GM21825 (cell line): ENCODE measurements around the gene FARP1.
"Not testable (repeated sequence)": the region's sequence is repeated elsewhere in the genome, so short reads cannot be mapped to it uniquely, and the experiment has no call there.

Experiments
- ATAC-seq: cut with Tn5 transposase; IDR thresholded peaks from one replicate; pipeline ENCODE4 v1.9.1; 2021; ENCODE audit warnings: mild to moderate bottlenecking, moderate library complexity; ENCODE audit not compliant: unreplicated experiment

Gene FARP1

DNA sequence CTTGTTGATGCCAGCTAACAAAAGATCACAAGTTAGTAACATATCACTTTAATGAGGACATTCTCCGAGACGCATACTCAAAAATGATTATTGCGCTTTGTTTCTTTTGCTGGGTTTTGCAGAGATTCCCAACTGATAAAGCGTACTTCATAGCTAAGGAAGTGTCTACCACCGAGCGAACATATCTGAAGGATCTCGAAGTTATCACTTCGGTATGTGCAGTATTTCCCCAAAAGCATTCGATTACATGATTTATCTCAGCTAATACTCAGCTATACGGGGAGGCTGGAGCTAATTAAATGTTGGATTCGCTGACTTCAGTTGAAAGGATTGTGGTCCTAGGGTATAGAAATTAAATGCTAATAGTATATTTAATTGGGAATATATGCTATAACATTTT is 267.7 kb downstream of the FARP1 start:
- ATAC-seq, result no peak

DNA sequence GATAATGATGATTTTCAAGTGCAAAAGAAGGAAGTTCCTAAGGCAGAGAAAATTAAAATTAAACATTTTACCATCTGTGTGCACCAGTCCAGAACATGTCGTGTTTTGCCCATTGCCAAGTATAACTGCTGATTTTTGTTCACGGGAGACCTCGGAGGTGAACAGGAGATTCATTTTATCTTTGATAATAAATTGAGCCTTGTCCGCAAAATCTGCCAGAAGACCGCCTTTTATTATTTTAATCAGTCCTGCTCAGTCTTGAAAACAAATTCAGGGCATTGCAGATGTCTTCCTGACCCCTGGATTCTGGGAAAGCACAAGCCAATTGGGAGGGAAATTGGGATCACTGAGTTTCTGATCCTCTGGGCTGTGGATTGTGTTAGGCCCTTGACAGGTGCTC is 268.1 kb downstream of the FARP1 start:
- no peak for ATAC-seq

DNA sequence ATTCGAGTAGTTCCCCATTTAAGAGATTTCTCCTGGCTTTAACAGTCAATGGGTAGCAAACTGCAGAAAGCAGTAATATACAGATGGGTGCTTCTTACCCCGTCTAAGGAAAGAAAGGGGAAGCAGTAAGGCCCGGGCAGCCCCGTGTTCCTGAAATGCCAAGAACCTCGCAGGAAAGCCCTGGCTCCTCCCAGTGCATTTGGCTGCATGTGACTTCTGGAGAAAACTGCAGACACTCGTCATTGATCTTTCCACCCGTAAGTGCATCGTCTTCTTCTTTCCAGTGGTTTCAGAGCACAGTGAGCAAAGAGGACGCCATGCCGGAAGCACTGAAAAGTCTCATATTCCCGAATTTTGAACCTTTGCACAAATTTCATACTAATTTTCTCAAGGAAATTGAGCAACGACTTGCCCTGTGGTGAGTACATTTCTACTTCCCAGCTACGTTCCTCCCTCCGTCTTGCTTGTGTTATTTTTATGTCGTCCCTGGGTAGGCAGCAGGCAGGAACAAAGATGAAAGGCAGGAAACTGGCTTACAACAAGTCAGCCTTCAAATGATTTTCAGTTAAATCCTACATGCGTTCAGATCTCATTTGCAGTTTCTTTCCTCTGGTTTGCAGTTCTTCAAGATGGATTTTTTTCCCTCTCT is 268.8 kb downstream of the FARP1 start:
- ATAC-seq, result no peak

DNA sequence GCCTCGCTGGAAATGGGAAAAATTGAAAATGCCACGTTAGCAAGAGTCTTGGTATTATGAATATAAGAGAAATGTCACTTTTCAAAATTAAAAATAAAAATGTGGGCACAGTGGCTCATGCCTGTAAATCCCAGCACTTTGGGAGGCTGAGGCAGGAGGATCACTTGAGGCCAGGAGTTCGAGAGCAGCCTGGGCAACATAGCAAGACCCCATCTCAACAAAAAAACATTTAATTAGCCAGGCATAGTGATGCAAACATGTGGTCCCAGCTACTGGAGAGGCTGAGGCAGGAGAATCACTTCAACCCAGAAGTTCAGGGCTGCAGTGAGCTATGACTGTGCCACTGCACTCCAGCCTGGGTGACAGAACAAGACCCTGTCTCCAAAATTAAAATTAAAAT is 270.4 kb downstream of the FARP1 start:
- not testable (repeated sequence) for ATAC-seq

DNA sequence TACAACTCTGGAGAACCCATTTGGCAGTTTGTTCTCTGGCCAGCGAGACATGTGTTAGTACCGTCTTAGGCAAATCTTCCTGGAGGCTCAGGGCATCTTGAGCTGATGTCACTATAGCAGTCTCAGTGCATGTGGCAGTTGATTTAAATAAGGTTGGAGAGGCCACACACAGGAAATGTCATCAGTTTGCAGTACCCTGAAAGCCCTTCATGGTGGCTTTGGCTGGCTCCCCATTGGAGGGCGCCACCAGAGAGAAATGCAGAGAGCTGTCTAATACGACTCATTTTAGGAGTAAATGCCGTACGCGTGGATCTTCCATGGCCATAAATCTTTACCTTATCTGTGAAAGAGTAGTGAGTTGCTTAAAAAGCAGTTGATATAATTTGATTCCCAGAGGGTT is 270.9 kb downstream of the FARP1 start:
- ATAC-seq, result no peak

DNA sequence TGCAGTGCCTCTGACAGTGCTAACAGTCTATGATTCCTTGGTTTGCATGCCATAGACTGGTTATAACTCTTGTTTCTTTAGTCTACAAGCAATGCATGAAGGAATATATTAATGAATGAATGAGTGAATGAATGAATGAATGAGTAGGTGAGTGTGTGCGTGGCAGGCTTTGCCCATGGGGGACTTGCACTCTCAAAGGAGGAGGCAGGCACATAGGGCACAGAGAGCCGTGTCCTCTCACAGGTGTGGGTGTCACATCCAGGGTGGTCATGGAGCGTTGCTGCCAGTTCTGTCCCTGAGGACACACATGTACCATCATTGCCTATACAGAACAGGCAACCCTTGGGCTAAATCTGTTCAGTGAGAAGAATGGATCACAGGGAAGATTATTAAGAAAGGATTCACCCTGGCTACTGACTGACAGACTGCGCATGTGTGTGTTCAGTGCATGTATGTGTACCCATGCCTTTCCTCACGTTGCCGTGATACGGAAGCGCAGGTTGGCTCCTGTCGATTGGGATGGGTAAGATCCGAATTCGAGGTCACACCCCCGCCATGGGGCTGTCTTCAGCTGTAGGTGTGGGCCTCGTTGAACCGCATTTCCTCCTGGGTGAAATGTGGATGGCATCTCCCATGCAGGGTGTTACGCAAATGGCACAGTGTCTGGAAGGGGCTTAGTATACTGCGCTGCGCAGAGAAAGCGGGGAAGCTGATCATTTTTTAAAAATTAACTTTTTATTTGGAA is 272.6 kb downstream of the FARP1 start:
- ATAC-seq, result no peak

DNA sequence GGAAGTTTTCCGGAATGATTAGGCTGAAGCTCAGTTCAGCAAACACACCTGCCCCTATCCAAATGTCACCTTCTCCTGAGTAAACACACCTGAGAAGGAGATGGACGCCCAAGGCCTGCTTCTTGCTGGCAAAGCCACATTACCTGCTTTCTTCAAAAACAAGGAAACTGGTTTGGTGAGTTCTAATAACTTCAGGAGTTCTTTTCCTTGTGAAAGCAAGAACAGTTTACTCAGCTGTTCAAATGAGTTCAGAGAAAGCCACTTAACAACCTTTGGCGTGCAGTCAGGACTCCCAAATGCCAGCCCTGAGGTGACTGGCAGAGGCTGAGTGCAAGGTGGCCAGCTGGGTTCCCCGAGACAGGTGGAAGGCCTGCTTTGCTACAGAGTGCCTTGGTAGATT is 273.5 kb downstream of the FARP1 start:
- ATAC-seq, result no peak

DNA sequence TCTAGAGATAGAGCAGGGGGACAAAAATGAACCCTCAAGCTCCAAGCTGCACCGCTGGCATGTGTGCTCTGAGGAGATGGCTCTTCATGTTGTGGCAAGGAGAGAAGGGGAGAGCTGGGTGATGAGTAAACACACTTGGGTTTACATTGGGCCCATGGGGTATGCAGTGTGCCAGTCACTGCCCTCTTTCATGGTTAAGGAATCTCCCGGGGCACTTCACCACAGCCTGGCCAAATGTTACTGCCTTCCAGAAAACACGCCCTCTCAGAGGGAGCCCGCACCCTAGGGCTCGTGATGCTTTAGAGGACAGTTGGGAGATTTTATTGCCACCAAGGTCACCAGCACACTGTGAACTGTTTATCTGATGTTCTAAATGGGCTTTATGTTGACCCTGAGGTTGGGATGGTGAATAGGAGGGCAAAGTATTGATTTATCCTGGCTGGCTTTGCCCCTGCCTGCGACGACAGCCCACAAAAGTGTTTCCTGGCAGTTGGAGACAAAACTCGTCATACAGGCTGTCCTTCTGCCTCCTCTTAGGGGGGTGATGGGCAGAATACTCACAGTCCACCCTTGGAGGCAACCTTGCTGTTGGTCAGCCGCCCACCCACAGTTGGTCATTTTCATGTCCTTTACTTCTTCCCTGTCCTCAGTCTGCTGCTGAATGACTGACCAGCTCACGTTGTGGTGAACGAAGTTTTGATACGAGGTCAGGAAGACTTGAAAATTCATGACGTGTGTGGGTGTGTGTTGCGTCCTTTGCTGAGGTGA is 277.1 kb downstream of the FARP1 start:
- no peak for ATAC-seq

DNA sequence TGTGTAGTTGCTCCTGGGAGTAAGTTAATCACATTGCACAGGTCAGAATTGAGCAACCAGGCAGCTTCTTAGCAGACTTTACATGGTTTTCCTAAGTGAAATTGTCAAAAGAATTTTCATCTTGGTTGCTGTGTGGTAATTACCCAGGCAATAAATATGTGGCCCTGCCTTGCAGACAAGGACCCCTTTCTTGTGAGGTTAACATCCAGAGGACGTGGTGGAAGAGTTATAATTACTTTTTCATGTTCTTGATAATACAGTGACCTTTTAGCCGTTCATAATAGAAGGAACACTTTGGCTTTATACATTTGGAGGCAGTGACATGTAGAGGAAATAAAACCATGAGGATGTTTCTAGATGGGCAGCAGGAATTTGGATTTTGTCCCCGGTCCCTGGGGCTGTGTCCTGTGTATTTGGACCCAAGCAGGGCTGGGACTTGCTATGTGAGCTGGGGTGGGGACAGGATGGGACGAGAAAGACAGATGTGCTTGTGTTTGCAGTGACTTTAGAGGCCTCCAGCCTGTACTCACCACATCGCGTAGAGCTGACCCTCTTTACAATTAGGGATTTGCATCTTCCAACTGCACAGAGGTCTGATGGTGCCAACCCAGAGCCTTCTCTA is 277.8 kb downstream of the FARP1 start:
- no peak for ATAC-seq

DNA sequence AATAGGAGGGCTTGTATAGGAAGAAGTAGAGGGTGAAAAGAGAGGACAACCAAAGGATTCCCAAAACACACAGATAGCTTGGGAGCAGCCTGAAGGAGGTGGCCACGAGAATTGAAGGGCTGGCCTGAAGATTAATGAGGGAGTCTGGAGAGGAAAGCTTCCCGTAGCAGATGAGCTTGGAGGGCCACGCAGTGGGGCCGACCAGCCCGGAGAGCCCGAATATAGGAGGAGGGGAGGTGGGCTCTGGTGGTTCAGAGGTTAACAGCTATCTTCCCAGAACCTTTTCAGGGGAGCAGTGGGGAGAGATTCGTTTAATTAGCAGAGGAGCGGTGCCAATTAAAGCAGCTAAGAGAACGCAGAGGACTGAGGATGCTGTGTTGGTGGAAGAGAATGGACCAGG is 279.2 kb downstream of the FARP1 start:
- ATAC-seq, result no peak

DNA sequence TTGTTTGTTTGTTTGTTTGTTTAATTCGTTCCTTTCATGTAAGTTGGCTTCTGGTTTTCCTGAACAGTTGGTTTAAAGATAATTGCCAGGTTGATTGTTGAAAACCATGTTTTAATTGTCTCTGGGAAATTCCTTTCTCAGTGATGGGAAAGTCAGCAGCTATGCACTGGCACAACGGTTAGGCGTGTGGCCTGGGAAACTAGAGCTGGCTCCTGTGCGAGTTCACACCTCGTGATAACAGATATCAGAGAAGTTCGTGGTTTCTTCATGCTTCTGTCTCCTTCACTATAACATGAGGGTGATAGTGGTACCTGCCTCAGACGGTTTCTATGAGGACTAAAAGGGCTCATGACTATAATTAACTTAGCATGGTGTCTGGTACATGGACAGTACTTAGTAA is 280.5 kb downstream of the FARP1 start:
- ATAC-seq, result no peak

DNA sequence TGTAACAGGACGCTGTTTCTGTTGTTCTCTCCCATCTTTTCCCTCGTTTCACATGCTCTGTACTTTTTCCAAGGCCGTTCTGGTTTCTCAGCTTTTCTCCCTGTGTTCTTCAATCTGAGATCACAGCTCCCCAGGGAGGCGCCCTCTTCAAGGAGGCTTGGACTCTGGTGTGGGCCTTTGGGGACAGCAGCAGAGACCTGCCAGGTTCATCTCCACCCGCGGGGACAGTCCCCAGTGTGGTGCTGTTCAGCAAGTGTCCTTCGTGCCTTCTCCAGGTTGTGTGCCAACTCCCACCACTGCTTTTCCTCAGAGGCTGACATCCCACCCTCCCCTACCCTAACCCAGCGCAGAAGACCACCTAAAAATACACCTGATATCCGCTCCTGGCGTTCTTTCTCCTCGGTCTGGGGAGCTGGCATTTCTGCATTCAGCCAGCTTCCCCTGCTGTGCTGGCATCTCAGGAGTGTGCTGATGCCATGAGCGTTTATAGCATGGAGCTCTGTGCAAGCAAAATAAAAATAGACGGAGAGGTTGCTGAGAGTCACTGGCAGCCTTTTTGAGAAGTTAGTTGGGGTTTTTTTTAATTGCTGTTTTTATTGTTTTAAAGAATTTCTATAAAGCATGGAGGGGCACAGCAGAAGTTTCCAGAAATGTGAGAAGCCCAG is 284.6 kb downstream of the FARP1 start:
- no peak for ATAC-seq

DNA sequence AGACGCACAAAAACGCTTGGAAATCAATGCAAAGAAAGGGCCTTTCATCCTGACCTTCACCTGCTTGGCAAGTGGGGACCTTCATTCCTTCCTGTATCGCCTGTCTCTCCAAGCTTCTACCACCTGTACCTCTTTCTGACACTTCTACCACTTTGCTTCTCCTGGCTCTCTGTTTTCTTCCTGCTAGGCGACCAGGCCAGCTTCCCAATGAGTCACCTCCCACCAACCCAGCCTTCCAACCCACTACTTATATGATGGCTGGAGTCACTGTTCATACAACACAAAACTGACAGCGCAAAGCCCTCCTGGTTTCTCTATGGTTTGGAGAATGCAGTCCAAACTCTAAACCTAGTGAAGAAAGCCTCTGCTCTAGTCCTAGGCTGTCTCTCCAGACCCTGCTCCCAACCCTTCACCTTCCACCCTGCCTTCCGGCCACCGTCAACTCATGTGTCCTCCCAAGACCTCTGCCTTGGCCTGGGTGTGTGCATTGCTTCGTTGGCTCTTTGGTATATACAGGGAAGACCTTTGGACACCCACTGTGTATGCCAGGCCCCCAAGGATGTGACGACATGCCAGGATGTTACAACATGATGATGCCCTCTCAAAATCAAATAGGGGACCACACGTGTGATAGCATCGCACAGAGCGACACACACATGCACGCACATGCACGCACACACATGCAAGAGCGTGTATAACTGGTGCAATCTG is 285.5 kb downstream of the FARP1 start:
- ATAC-seq, result no peak

DNA sequence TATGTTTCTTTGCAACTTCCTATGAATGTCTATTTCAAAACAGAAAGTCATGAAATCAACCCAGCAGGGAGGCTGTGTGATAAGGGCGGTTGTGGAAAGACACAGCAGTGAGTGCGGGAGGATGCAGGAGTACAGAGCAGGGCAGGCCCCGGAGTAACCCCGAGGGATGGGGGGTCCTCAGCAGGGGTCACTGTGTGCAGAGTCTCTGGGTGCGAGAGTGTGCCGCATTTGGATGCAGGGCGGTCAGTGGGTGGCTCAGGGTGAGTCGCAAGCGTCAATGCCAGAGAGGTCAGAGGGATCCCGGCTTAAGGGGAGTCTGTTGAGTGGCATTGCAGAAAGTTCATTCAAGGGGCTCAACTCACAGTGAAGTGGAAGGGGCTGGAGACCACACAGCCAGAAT is 286.2 kb downstream of the FARP1 start:
- no peak for ATAC-seq

DNA sequence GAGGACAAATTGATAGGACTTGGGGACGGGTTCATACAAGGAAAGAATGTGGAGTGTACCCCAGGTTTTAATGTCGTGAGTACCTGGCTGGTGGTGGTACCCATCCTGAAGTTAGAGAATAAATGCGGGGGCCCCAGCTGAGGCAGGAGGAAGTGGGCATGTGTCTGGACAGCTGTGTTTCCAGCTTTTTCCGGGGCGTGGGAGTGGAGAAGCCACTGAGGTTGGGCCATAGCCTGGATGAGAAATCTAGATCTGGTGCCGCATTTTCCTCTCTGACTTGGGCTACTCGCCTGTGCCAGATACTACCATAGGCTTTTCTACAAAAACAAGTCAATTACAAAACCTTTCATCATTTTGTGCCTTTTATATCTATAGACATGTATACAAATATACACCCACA is 286.6 kb downstream of the FARP1 start:
- ATAC-seq, result no peak

DNA sequence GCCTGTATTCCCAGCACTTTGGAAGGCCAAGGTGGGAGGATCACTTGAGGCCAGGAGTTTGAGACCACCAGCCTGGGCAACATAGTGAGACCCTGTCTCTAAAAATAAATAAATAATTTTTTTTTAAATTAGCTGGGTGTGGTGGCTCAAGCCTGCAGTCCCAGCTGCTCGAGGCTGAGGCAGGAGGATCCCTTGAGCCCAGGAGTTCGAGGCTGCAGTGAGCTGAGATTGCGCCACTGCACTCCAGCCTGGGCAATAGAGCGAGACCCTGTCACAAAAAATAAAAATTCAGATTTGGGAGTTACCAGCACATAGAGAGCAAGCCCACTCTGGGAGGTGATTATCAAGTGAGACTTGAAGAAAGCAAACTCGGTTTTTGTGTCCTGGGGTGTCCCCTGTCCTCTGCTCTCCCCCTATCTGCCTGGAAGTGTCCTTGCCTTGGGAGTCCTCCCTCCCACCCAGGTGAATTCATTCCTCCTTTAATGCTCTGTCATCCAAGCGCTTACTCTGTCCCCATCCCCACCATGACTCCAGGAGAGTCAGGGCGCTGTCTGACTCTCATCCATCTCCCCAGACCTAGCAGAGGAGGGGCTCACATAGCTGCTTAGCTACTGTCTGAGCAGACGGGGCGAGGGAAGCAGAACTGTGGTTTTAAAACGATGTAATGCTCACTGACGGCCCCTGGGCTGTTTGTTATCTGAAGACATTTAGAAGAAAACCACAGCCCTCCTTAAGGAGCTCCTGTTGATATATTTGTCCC is 287.3 kb downstream of the FARP1 start:
- no peak for ATAC-seq

DNA sequence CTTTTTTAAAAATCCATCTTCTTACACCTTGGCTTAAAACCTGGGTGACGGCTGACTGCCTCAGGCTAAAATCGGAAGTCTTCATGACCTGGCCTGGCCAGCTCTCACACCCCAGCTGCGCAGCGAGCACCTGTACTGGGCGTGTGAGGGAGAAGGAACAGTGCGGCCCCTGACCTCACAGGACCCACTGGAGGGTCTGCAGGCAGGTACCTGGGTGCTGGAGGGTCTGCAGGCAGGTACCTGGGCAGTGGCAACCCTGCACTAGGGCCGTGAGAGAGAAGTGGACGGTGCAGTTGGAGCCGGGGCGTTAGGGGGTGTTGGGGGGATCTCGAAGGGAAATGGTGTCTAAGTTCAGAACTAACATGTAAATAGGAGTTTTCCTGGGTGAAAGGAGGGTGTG is 289.7 kb downstream of the FARP1 start:
- no peak for ATAC-seq

DNA sequence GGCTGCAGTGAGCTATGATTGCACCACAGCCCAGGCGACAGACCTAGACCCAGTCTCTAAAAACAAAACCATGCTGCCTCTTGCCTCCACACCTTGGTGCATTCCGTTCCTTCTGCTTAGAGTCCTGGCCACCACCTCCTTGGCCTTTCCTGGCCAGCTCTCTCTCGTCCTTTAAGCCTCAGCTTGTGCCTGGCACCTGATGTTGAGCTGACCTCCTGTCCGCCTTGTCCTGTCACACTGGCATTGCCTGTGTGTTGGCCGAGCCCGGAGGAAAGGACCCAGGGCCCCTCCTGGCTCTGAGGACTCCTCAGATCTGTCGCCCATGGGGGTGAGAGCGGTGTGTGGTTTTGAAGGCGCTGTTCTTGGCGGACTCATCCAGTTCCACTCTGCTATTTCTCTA is 290.8 kb downstream of the FARP1 start:
- ATAC-seq, result no peak

DNA sequence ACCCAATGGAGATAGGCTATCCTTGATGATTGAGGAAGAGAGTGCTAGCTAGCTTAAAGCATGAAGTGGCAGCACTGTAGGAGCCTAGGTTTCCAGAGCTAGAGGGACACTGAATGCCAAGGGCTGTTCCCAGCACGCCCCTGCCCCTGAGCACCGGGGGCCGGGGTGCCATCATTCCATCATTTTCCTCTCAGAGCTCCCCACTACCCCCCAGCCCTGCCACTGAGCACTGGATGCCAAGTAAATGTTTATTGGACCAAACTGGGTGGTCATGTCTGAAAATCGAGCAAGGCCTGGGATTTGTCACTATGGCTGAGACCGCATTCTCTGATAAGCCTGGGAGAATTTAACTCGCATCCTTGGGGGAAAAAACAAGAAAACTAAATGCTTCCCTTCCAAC is 291.2 kb downstream of the FARP1 start:
- ATAC-seq, result no peak

DNA sequence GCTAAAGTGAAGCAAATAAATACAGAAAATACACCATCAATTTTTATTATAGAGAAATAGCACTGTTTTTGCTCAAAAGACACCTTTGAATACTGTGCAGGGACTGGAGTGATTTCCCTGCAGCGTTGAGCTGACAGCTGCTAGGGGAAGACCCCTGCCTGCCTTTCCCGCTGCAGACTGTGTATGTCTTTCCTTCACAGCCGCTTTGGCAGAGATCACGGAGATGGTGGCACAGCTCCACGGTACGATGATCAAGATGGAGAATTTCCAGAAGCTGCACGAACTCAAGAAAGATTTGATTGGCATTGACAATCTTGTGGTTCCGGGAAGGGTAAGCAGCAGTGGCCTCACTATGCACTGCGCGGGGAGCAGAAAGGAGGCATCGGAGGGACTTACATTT is 292.5 kb downstream of the FARP1 start:
- no peak for ATAC-seq
